Neural cell (in vitro differentiated cells): ENCODE data around the gene EXOC1. TPM values are rescaled to one million over a fixed set of nuclear protein-coding genes. Genes with fewer than 3 reads are reported as not detected.

Experiments
- H2AFZ ChIP-seq: fragments of 200-600, 300-800 bp; sonication (generic), shearing (Covaris generic); 2 replicates; pipeline ENCODE4 v1.6.0; 2014; ENCODE audit warnings: low read depth, mild to moderate bottlenecking, antibody characterized with exemption, low read length, moderate library complexity
- H3F3A ChIP-seq: fragments of 200-600 bp; shearing (Covaris generic); 2 replicates; pipeline ENCODE4 v1.6.1; 2016; ENCODE audit warnings: mild to moderate bottlenecking, moderate library complexity, mixed read lengths, antibody characterized with exemption, low read length; ENCODE audit not compliant: insufficient read depth, poor library complexity, severe bottlenecking
- H3K27ac ChIP-seq: fragments of 200-600, 300-800 bp; sonication (generic), shearing (Covaris generic); 2 replicates; pipeline ENCODE4 v1.5.1; 2014; ENCODE audit warnings: mild to moderate bottlenecking, low read length, moderate library complexity
- H3K27me3 ChIP-seq: fragments of 300-800, 200-600 bp; sonication (generic), shearing (Covaris generic); 2 replicates; pipeline ENCODE4 v1.6.0; 2014; ENCODE audit warnings: mild to moderate bottlenecking, low read depth, low read length, moderate library complexity; ENCODE audit not compliant: insufficient read depth
- H3K36me3 ChIP-seq: fragments of 300-800, 200-600 bp; sonication (generic), shearing (Covaris generic); 2 replicates; pipeline ENCODE4 v1.5.1; 2014; ENCODE audit warnings: mild to moderate bottlenecking, antibody characterized with exemption, low read length, moderate library complexity; ENCODE audit not compliant: insufficient read depth
- H3K4me2 ChIP-seq: fragments of 300-800, 200-600 bp; sonication (generic), shearing (Covaris generic); 2 replicates; pipeline ENCODE4 v1.6.0; 2014; ENCODE audit warnings: mild to moderate bottlenecking, low read length
- H3K4me3 ChIP-seq: fragments of 300-800, 200-600 bp; sonication (generic), shearing (Covaris generic); 2 replicates; pipeline ENCODE4 v1.5.1; 2014; ENCODE audit warnings: mild to moderate bottlenecking, low read length, moderate library complexity
- H3K79me2 ChIP-seq: fragments of 200-600 bp; shearing (Covaris generic); replicated peaks from 2 replicates; pipeline ENCODE4 v1.6.0; 2014; ENCODE audit warnings: mild to moderate bottlenecking, low read length, moderate library complexity; ENCODE audit not compliant: insufficient read depth
- H3K9ac ChIP-seq: fragments of 300-800, 200-600 bp; sonication (generic), shearing (Covaris generic); 2 replicates; pipeline ENCODE4 v1.6.1; 2016; ENCODE audit warnings: mild to moderate bottlenecking, low read length, mixed read lengths
- H3K9me2 ChIP-seq: fragments of 200-600 bp; shearing (Covaris generic); 2 replicates; pipeline ENCODE4 v1.6.1; 2016; ENCODE audit warnings: mild to moderate bottlenecking, low read length, mixed read lengths; ENCODE audit not compliant: insufficient read depth
- H3K9me3 ChIP-seq: fragments of 200-600, 300-800 bp; sonication (generic), shearing (Covaris generic); 2 replicates; pipeline ENCODE4 v1.6.1; 2016; ENCODE audit warnings: mild to moderate bottlenecking, mixed run types, low read length, moderate library complexity, mixed read lengths
- H4K20me1 ChIP-seq: fragments of 200-600 bp; shearing (Covaris generic); 2 replicates; pipeline ENCODE4 v1.6.1; 2016; ENCODE audit warnings: mild to moderate bottlenecking, mixed run types; ENCODE audit not compliant: insufficient read depth
- EP300 ChIP-seq: fragments of 450-650 bp; conservative IDR thresholded peaks from 2 replicates; pipeline ENCODE4 v1.6.1; 2014; ENCODE audit warnings: antibody characterized with exemption, mild to moderate bottlenecking, moderate library complexity; ENCODE audit not compliant: poor library complexity, severe bottlenecking
- EZH2 ChIP-seq: fragments of 200-600, 300-800 bp; shearing (Covaris generic), sonication (generic); IDR thresholded peaks from 2 replicates; pipeline ENCODE4 v1.6.1; 2014; ENCODE audit warnings: antibody characterized with exemption, low read length, borderline replicate concordance, mild to moderate bottlenecking; ENCODE audit not compliant: insufficient read depth, poor library complexity, severe bottlenecking
- MXI1 ChIP-seq: fragments of 450-650 bp; conservative IDR thresholded peaks from 2 replicates; pipeline ENCODE4 v1.6.1; 2014; ENCODE audit warnings: antibody characterized with exemption, mild to moderate bottlenecking; ENCODE audit not compliant: poor library complexity, severe bottlenecking
- POLR2AphosphoS5 ChIP-seq: IDR thresholded peaks from 2 replicates; pipeline ENCODE4 v1.6.1; 2012
- RAD21 ChIP-seq: fragments of 450-650 bp; conservative IDR thresholded peaks from 2 replicates; pipeline ENCODE4 v1.6.1; 2014; ENCODE audit warnings: antibody characterized with exemption, mild to moderate bottlenecking, moderate library complexity
- SMC3 ChIP-seq: fragments of 450-650 bp; conservative IDR thresholded peaks from 2 replicates; pipeline ENCODE4 v1.6.1; 2014; ENCODE audit warnings: antibody characterized with exemption, mild to moderate bottlenecking, moderate library complexity; ENCODE audit not compliant: poor library complexity
- TAF1 ChIP-seq: IDR thresholded peaks from 2 replicates; pipeline ENCODE4 v1.6.1; 2012; ENCODE audit warnings: low read depth
- polyA plus RNA-seq: library from polyadenylated mRNA; depleted of rRNA; stranded (reverse); fragments of >200 nt; gene quantifications from 2 replicates; pipeline ENCODE4 v1.2.3, GENCODE V29; 2014
- TF ChIP-seq, protein P1 (sequence below): IDR thresholded peaks from 2 replicates; pipeline ENCODE4 v1.6.1; 2012; ENCODE audit warnings: borderline replicate concordance
- TF ChIP-seq, protein P2 (sequence below): fragments of 450-650 bp; IDR thresholded peaks from 2 replicates; pipeline ENCODE4 v1.5.1; 2014; ENCODE audit warnings: antibody characterized with exemption, mild to moderate bottlenecking, moderate library complexity; ENCODE audit not compliant: poor library complexity, severe bottlenecking

The EXOC1 gene
- polyA plus RNA-seq, 1 donor from 2014 or later = 106 TPM

- H3K27ac ChIP-seq = no peak overlapping the region
- H3K4me2 ChIP-seq = no peak overlapping the region
- no peaks in the 10 kb centered on the region for H3K36me3 ChIP-seq
- H3K9ac ChIP-seq = no peak overlapping the region
- H2AFZ ChIP-seq = no peak overlapping the region
- no peaks in the 10 kb centered on the region for H4K20me1 ChIP-seq
- TF ChIP-seq SMC3 = no peak
- no peak for TF ChIP-seq EZH2
- TF ChIP-seq, protein P1, sequence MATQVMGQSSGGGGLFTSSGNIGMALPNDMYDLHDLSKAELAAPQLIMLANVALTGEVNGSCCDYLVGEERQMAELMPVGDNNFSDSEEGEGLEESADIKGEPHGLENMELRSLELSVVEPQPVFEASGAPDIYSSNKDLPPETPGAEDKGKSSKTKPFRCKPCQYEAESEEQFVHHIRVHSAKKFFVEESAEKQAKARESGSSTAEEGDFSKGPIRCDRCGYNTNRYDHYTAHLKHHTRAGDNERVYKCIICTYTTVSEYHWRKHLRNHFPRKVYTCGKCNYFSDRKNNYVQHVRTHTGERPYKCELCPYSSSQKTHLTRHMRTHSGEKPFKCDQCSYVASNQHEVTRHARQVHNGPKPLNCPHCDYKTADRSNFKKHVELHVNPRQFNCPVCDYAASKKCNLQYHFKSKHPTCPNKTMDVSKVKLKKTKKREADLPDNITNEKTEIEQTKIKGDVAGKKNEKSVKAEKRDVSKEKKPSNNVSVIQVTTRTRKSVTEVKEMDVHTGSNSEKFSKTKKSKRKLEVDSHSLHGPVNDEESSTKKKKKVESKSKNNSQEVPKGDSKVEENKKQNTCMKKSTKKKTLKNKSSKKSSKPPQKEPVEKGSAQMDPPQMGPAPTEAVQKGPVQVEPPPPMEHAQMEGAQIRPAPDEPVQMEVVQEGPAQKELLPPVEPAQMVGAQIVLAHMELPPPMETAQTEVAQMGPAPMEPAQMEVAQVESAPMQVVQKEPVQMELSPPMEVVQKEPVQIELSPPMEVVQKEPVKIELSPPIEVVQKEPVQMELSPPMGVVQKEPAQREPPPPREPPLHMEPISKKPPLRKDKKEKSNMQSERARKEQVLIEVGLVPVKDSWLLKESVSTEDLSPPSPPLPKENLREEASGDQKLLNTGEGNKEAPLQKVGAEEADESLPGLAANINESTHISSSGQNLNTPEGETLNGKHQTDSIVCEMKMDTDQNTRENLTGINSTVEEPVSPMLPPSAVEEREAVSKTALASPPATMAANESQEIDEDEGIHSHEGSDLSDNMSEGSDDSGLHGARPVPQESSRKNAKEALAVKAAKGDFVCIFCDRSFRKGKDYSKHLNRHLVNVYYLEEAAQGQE = no peak
- no peak for TF ChIP-seq EP300
- TF ChIP-seq, protein P2, sequence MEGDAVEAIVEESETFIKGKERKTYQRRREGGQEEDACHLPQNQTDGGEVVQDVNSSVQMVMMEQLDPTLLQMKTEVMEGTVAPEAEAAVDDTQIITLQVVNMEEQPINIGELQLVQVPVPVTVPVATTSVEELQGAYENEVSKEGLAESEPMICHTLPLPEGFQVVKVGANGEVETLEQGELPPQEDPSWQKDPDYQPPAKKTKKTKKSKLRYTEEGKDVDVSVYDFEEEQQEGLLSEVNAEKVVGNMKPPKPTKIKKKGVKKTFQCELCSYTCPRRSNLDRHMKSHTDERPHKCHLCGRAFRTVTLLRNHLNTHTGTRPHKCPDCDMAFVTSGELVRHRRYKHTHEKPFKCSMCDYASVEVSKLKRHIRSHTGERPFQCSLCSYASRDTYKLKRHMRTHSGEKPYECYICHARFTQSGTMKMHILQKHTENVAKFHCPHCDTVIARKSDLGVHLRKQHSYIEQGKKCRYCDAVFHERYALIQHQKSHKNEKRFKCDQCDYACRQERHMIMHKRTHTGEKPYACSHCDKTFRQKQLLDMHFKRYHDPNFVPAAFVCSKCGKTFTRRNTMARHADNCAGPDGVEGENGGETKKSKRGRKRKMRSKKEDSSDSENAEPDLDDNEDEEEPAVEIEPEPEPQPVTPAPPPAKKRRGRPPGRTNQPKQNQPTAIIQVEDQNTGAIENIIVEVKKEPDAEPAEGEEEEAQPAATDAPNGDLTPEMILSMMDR = no peak
- no peak for TF ChIP-seq POLR2AphosphoS5
- TF ChIP-seq MXI1 = no peak
- TF ChIP-seq RAD21 = no peak
- no peaks in the 10 kb centered on the region for H3K9me2 ChIP-seq
- H3K9me3 ChIP-seq = no peaks in the 10 kb centered on the region
- no peaks in the 10 kb centered on the region for H3K79me2 ChIP-seq
- no peaks in the 10 kb centered on the region for H3K27me3 ChIP-seq
- H3F3A ChIP-seq = no peaks in the 10 kb centered on the region
- H3K4me3 ChIP-seq = no peak overlapping the region
These were observed 74.5 kb downstream of the EXOC1 start for GRCh38 chr4:55927803-55928437.

GRCh38 chr4:55928846-55929245, 75.4 kb downstream of the EXOC1 start:
- H3K9me3 ChIP-seq = no peaks in the 10 kb centered on the region
- no peak overlapping the region for H3K27ac ChIP-seq
- H3K9ac ChIP-seq = no peak overlapping the region
- no peak overlapping the region for H3K4me2 ChIP-seq
- TF ChIP-seq, protein P2 = no peak
- TF ChIP-seq TAF1 (no peak), EP300 (no peak), SMC3 (no peak), RAD21 (no peak), EZH2 (no peak), POLR2AphosphoS5 (no peak)
- TF ChIP-seq, protein P1 = no peak
- no peaks in the 10 kb centered on the region for H3K27me3 ChIP-seq
- no peaks in the 10 kb centered on the region for H3F3A ChIP-seq
- no peaks in the 10 kb centered on the region for H3K36me3 ChIP-seq
- H3K4me3 ChIP-seq = no peak overlapping the region
- H3K9me2 ChIP-seq = no peaks in the 10 kb centered on the region
- H4K20me1 ChIP-seq = no peaks in the 10 kb centered on the region
- no peak overlapping the region for H2AFZ ChIP-seq
- H3K79me2 ChIP-seq = no peaks in the 10 kb centered on the region
